Panc1 (cell line): Measurements from ENCODE around the gene NAP1L5. TPM values are rescaled to one million over a fixed set of nuclear protein-coding genes. Genes with fewer than 3 reads are reported as not detected.

Source experiments
- total RNA-seq: library from RNA; stranded (reverse); gene quantifications from one replicate; pipeline ENCODE4 v1.2.1, GENCODE V29; 2021; ENCODE audit not compliant: unreplicated experiment

The NAP1L5 gene
- total RNA-seq, 1 experiment from 2014 or later: 0.67 TPM

Other genes with a start within 250 kb of the NAP1L5 start
- 6.7 TPM for gene HERC5, start 240.7 kb downstream of the NAP1L5 start, total RNA-seq
- gene PYURF, start 174.1 kb downstream of the NAP1L5 start, total RNA-seq: 37.6 TPM
- gene HERC3, start 105.3 kb downstream of the NAP1L5 start, total RNA-seq: 1.1 TPM